ENCODE results near the gene OPRD1.
A peak's percentile ranks its signal among the peaks of the same experiment; 100 is the strongest.

Gene OPRD1

DNA sequence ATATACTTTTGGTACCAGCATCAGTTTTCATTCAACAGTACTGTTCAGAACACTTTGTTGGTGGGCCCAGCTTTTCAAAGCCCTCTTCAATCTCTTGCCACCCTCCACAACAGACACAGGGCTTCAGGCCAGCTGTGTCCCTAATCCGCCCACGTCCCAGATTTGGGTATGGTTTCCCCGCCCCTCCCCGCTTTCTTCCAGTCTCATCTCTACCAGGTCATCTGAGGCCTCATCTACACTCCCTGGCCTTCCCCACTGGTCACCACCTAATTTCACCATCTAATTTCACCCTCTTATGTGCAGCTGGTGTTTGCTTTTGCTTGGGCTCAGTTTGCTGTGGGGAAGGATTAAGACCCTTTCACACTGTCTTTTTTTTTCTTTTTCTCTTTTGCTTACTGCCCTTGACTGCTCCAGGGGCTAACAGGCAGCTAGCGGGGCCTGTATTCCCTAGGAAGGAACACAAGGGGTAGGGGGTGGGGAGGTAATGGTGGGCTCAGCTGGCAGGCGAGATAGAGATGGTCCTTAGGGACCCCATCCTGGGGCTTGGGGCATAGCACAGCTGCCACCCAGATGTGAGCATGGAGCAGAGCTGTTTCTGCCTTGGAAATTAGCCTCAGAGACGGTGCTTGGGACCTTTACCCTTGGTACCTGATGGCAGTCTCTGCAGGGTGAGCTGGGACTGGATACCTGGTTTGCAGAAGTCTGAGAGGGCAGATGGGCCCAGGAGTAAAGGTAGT is 98.6 kb downstream of the OPRD1 start:
- DNase-seq (ENCODE audit: low read depth): no peak

DNA sequence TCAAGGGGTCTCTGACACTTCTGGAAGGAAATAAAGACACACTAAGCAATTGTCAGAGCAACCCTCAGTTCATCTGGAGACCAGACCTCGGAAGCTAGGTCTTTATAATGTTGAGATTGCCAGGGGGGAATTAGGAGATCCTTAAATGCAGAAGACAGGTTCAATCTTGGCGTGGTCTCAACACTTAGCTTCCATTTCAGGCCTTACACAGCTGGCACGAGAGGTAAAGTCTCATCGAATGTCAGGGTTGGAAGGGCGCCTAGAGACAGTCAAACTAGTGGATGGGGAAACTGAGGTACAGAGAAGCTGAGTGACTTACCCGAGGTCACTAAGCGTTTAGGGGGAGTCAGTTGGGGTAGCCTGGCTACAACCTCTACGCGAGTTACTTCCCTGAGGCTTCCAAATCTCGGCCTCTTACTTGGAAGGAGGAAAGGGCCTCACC is 101.8 kb downstream of the OPRD1 start:
- DNase-seq (ENCODE audit: low read depth): no peak

DNA sequence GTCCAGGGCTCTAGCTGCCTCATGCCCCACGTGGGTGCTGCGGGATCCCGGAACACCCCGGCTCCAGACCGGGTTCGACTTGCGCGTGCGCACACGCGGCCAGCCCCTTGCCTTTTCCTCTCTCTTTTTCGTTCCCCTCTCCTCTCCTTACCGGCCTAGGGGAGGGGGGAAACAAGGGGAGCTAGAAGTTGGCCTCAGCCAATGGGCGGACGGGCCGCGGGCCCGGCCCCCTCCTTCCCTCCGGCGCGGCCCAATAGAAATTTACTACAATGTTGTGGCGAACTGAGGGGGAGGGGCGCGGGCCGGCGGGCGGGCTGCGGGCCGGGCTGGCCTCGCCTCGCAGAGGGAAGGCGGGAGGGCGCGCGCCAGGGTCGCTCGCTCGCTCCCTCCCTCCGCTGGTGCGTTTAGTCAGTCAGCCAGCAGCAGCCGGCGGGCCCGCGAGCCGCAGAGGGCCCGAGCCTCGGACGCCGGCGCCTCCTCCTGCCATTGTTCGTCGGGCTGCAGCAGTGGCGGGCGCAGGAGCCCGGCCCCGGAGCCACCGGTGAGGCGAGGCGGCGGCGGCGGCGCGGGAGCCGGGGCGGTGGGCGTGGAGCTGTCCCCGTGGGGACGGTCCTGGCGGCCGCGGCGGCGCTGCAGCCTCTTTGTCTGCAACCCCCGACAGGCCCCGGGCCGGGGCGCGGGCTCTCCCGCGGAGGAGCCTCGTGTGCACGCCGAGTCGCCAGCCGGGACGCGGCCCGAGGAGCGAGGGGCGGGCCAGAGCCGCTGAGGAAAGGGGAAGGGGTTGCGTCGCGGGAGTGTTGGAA is 102.5 kb downstream of the OPRD1 start, which contains the start of gene EPB41:
Gene EPB41 (plus strand): TSS at position 342 of the 803 bp plus-strand sequence. CDS start 72,869 bp downstream, outside the sequence.
- peak; percentile 85 for DNase-seq (ENCODE audit: low read depth)

DNA sequence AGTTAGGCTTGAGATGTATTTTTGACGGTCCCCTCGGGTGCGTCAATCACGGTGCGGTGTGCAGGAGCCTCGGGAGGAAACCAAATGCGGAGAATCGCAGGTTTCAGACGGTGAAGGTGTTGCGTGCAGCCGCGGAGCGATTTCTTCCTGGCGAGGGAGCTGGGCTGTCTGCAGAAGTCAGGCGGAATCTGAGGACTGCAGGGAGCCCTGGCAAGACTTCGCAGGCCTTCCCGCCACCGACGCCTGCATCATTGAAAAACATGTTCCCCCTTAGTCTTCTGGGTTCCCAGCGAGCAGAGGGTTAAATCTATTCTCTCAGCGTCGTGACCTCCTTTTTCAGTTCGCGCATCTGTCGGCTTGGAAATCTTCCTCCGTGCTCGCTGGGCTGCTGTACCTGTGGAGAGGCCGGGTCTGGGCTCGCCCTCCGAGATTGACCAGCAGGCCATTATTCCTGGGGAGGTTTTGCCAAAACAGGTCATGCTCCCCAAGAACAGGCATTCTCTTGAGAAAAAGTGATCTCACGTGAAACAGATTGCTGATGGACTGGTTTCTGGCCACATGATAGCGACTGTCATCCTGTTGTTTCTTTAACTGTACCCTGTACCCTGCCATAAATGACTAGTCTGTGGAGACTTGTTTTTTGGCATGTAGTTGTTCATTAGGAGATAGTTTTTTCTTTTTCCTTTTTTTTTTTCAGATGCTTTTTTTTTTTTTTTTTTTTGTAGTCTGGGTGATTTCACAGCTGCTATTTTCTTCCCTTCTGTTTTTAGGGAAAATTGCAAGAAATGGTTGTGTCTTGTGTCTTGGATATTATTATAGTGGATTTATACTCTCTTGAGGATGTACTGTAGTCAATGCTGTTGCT is 103.3 kb downstream of the OPRD1 start:
- no peak for DNase-seq (ENCODE audit: low read depth)

DNA sequence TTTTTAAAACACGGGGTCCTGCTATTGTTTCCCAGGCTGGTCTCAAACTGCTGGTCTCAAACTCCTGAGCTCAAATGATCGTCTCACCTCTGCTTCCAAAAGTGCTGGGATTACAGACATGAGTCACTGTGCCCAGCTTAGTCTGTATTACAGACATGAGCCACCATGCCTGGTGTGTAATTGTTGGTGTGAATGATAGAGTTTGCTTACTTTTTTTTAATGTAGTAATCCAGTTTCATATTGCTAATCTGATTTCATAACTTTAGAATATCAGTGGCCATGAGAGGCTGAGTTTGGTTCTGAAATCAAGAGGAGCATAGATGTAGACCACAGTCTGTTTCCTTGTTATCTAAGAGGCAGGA is 105.8 kb downstream of the OPRD1 start:
- no peak for DNase-seq (ENCODE audit: low read depth)

Measured in stimulated activated CD4-positive, alpha-beta T cell treated with anti-CD3 and anti-CD28 coated beads, Interleukin-2, amount 100 ng/mL, for 4 hours (primary cell).